ENCODE results near the gene ITFG1.

The ITFG1 gene

GRCh38 chr16:47125757-47126156 is 335.1 kb downstream of the ITFG1 start:
- Mint-ChIP-seq H3K27ac (no peak overlapping the region), H3K27me3 (peaks cover 3 to 5% of the 10 kb centered on the region in 2 donors), H3K36me3 (peaks cover 4 to 18% of the 10 kb centered on the region in 2 donors), H3K9me3 (no peaks in the 10 kb centered on the region), H3K4me1 (no peaks in the 10 kb centered on the region), H3K4me3 (no peak overlapping the region)
- no peak for DNase-seq
- no peak for ATAC-seq (replicated peaks)

GRCh38 chr16:47113130-47113529 is 347.7 kb downstream of the ITFG1 start:
- ATAC-seq (replicated peaks) (no peak), DNase-seq (no peak)
- Mint-ChIP-seq H3K9me3 (no peaks in the 10 kb centered on the region), H3K4me1 (no peaks in the 10 kb centered on the region), H3K4me3 (no peak overlapping the region), H3K27ac (no peak overlapping the region), H3K27me3 (no peaks in the 10 kb centered on the region), H3K36me3 (peaks cover 0 to 13% of the 10 kb centered on the region in 2 donors)

- Mint-ChIP-seq H3K4me3 (no peak overlapping the region), H3K4me1 (no peaks in the 10 kb centered on the region), H3K27ac (no peak overlapping the region), H3K27me3 (no peaks in the 10 kb centered on the region), H3K9me3 (no peaks in the 10 kb centered on the region), H3K36me3 (peaks cover 0 to 8% of the 10 kb centered on the region in 2 donors)
- no peak for ATAC-seq (replicated peaks)
- no peak for DNase-seq
These were observed 349.9 kb downstream of the ITFG1 start for GRCh38 chr16:47110939-47111338.

- Mint-ChIP-seq H3K36me3 (peaks cover 3 to 10% of the 10 kb centered on the region in 2 donors), H3K27ac (no peak overlapping the region), H3K9me3 (no peaks in the 10 kb centered on the region), H3K27me3 (no peaks in the 10 kb centered on the region), H3K4me3 (no peak overlapping the region), H3K4me1 (no peaks in the 10 kb centered on the region)
- no peak for ATAC-seq (replicated peaks)
- DNase-seq = no peak
These were observed 351.5 kb downstream of the ITFG1 start for GRCh38 chr16:47109361-47109760.
